GM21447 (cell line): ENCODE measurements around the gene SLC6A12.

Experiments used
- ATAC-seq: cut with Tn5 transposase; IDR thresholded peaks from one replicate; pipeline ENCODE4 v1.9.1; 2021; ENCODE audit not compliant: unreplicated experiment

Gene SLC6A12

DNA sequence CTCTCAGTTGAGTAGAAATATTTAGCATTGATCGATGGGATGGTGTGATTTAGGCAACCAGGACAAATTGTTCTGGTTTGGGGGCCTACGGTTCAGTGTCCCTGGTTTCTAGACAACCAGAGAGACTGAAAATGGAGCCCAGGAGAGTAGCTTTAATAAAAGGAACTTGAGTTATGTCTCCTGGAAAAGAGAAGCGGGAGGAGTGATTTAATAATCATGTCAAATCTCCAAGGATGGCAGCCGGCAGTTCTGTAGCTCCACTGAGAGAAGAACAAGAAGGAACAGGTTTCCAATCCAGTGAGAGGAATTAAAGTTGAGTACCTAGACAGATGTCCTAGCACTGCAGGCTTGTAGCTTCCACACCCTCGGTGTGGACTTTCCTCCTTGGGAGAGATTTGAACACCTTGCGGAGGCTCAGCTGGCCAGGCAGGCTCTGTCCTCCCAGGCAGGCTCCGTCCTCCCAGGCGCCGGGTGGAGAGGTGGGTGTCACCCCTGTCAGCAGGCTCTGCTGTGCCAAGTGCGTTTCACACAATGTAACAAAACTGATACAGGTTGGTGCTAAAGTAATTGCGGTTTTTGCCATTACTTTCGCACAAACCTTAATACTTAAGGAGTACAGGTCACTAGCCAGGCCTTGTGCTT lies 45.9 kb downstream of the SLC6A12 start:
- no peak for ATAC-seq

DNA sequence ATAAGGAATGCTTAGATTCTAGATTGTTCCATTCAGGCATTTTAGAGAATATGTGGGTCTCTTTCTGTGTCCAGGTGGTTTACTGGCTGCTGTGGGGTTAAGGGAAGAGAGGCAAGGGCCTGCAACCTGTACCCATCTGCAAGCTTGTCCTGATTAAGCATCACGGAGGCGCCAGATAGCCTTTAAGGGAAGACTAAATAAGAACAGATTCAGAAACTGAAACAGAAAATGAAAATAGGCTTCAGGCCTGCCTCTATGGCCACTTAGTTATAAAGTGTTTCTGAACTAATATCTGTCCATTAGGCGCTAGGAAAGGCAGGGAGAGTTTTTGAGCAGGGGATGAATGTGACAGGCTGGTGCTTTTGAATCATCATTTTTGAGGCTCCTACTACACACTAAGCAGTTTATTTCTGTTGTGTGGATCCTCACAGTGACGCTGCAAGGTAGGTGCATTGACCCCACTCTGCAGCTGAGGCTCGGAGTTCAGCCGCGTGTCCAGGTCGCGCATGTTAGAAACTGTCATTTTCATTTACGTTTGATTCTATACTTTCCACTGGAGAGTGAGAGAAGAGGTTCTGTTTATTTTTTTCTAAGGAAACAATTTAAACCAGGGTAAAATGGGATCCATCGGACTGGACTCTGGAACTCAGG lies 47.4 kb downstream of the SLC6A12 start:
- no peak for ATAC-seq

DNA sequence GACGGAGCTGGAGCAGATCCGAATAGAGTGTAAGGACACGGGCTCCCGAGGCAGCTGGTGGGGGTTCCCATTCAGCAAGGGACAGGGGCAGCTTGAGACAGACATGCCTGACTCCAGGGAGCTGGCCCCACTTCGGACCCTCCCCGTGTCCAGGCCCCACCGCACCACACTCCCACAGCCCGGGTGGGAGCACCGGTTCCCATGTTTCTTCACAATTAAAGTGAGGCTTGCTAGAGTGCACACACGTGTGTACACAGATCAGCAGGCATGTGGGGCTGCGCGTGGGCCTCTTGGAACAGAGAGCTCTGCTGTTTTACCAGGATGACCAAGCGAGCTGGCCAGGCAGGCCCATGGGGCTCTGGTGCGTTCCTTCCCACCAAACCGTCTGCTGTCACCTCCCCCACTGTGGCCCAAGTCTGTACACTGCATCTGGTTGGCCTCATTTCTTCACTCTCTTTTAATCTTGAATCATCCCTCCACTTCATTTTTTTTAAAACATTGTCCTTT lies 48.0 kb downstream of the SLC6A12 start:
- no peak for ATAC-seq

DNA sequence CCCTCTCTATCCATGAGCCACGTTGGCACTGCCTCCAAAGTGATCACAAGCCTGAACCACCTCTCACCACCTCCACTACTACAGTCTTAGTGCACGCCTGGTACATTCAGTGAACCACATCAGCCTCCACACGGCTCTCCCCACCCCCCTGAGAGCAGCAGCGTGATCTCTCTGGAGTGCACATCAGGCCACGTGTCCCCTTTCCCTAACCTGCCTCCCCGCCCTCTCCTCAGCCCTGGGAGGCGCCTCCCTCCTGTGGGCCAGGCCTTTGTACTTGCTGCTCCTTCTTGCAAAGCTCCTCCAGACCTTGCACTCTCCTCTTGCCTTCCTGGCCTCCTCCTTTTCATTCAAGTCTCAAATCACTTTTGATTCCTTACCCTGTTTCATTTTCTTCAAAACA lies 49.8 kb downstream of the SLC6A12 start:
- no peak for ATAC-seq

DNA sequence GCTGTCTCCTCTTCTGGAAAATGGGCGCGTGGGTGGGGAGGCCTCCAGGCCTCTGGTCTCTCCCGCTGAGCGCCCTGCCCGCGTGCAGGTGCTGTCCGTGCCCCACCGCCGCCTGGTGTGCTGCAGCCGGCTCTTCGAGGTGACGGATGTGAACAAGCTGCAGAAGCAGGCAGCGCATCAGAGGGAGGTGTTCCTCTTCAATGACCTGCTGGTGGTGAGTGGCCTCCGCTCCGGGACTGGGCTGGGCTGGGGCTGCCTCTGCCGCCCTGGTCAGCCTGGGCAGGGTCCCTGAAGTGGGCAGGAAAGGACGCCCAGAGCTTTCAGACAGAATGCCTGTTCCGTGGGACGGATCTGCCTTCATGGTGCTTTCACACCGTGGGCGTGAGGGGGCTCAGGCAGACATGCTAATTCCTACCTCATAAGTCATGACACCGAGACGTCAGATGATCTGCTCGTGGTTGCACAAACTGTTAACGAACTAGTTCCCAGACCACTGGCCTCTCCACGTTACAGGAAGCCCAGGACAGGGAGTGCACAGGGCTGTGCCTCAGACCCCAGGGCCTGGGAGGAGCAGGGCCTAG lies 50.5 kb downstream of the SLC6A12 start:
- no peak for ATAC-seq

DNA sequence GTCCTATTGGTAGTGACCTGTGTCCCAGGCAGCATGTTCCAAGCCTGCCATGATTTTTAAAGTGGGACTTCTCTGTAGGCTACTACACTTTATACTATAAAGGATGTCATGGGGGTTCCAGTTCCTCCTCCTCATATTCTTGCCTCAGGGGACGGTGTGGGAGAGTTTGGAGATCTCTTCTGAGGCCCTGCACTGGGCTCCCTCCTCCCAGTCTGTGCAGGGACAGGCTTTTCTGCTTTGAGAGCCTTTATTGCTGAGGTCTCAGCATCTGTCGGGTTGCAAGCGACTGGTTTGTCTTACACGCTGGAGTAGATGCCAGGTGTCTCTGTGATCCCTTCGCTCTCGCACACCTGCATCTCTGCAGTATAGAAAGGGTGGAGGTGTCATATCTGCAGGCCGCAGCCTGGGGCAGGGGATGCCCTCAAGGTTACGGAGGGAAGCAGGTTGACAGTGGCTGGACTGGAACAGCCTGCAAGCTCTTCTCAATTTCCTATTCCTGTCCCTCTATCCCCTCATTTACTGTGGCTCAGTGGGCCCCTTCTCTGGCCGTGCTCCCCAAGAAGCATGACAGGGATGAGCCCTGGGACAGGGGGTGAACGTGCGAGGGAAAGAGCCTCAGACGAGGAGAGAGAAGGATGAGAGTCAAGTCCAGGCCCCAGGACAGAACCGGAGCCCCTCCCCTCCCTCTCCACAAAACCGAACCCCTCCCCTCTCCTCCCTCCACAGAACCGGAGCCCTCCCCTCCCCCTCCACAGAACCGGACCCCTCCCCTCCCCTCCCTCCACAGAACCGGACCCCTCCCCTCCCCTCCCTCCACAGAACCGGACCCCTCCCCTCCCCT lies 51.3 kb downstream of the SLC6A12 start:
- no peak for ATAC-seq

DNA sequence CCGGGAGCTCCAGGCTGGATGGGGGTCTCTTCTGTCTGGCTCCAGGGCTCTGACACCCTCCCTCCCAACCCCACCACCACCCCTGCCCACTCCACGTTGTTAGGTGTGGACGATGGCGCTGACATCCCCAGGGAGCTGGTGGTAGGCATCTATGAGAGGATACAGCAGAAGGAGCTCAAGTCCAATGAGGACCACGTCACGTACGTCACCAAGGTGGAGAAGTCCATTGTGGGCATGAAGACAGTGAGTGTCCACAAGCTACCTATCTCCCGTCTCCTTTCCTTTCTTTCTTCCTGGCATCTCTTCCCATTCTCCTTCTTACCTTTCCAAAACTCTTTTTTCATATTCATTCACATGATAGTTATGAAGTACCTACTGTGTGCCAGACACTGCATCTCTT lies 52.1 kb downstream of the SLC6A12 start:
- ATAC-seq = no peak

DNA sequence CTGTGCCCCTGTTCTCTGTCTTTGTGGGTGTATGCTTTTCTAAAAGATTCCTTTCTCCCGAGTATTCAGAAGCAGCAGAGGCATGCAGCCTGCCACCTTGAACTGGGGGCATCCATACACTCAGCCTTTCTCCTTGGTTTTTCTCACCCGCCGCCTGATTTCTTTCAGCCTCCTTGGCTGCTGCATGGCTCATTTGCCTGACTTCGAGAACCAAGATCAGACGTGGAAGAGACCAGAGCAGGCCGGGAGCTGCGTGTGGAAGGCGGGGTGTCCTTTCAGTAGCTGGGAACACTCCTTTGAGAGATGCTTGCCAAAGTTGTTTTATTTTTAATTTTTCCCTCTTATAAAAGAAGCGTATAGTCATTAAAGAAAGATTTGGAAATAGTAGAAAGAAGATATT lies 53.1 kb downstream of the SLC6A12 start:
- no peak for ATAC-seq

DNA sequence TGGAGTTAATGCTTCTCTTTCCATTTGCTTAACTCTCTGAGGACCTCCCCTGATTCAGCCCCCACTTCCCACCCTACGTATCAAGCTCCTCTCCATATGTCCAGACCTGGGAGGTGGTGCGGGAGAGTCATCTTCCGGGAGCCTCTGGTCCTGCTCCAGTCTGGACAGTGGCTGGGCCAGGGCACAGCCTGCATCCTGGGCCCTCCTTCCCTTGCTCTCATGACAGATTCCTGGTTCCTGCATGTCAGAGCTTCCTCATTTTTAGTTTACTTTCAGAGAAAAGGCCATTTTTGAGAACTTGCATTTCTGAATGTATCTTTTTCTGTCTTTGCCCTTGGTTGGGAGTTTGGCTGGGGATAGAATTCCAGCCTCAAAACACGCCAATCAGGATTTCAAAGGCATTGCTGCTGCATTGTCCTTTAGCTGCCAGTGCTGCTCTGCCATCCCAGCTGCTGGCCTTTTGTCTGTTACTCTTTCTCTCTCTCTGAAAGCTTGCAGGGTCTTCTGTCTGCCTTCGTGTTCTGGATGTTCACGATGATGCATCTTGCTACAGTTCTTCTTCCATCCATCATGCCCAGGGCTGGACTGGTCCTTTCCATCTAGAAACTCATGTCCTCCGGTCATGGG lies 54.7 kb downstream of the SLC6A12 start:
- ATAC-seq = no peak

DNA sequence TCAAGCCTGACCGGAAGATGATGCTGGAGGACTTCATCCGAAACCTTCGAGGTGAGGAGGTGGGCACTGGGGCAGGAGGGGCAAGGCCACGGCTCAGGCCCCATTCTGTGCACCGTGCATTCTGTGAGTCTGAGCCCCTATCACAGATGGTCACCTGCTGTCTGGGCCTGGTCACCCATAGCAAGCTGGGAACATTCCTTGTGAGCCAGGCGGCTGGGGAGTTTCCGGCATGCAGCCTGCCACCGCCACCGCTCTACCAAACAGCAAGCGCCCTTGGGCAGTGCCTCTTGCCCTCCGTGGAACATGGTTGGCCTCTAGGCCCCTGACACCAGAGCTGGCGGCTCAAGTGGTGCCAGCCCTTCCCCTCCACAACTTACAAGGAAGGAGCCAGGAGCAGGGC lies 56.3 kb downstream of the SLC6A12 start:
- no peak for ATAC-seq

DNA sequence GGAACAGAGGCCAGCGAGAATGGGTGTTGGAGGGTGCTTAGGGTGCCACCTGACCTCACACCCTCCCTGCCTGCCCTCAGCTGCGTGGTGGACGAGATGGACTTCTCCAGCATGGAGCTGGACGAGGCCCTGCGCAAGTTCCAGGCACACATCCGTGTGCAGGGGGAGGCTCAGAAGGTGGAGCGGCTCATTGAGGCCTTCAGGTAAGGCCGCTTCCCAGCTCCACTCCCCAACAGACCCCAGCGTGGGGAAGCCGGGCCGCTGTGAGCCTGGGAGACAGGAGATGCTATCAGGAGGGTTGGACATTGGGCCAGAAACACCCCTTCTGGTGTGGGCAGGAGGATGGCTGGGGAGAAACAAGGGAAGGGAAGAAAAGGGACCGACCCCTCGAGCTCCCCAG lies 57.0 kb downstream of the SLC6A12 start:
- no peak for ATAC-seq

DNA sequence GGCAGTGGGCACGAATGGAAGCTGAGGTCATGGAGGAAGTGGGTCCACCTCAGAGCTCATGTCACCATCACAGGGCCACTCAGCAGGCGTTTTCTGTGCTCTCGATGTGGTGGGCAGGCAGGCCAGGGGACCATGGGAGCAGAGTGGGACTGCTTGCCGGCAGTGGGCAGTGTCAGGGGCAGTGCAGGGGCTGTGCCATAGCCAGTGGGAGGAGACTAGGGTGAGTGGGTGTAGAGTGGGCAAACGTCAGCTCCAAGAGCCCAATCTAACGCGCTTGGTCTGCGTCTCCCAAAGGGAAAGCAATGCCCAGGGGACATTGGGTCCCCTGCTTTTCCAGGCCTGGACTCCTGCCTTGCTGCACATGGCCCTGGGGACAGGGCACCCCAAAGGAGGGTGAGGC lies 58.3 kb downstream of the SLC6A12 start:
- no peak for ATAC-seq

DNA sequence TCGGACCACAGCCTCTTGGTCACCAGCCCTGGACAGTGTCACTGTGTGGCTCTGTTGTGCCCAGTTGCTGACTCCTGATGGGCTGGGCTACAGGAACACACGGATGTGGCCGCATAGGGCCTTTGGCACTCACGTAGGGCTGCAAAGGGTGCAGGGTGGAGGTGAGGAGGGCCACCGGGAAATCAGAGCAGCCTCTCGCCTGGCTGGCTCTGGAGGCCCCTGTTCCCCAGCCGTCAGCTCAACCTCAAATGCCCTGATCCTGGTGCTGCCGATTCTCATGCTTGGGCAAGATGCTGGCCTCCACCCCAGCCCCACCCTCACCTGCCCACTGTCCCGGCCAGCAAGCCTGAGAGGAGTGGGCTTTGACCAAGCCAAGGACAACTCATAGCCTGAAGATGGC lies 59.0 kb downstream of the SLC6A12 start:
- ATAC-seq = no peak

DNA sequence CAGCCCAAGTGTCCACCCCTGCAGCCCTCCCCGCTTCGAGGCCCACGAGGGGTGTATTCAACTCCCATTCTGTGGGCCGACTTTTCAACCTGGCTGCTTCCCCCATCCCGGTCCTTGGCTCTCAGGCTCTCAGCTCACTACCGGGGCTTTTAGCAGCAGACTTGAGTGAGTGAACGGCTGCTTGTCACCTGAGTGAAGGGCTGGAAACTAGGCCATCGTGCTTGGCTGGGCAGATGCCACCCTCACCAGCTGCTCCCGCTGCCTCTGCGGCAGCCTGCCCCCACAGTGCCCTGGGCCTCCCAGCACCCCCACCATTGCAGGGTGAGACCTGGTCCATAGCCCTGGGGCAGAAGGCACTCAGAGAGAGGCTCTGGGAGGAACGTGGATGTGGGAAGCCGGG lies 59.9 kb downstream of the SLC6A12 start:
- ATAC-seq = no peak

DNA sequence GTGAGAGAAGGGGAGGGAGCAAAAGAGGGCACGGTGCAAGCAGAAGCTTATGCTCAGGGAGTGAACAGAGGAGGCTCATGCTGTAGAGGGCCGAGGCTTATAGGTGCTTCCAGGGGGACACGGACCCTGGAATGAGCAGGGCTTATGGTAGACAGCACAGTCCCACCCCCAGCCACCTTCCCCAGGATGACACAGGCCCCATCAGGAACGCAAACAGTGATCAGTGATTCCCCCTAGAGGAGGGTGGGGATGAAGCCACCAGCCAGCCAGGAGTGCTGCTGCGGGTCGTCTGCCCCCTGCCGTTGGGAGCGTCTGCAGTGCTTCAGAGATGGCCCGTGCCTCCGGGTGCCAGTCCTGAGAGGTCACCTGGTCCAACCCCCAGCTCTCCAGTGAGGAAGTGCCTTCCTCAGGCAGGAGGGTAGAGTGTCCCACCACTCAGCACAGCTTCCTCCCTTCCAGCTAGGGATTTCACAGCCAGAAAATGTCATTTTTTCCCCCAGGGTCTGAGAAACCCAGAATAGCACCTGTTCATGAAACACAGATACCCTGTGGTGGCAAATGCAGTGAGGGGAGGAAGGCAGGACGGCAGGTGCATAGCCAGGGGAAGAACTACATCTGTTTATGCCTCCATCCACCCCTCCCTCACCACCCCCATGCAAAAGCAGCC lies 60.7 kb downstream of the SLC6A12 start:
- no peak for ATAC-seq

DNA sequence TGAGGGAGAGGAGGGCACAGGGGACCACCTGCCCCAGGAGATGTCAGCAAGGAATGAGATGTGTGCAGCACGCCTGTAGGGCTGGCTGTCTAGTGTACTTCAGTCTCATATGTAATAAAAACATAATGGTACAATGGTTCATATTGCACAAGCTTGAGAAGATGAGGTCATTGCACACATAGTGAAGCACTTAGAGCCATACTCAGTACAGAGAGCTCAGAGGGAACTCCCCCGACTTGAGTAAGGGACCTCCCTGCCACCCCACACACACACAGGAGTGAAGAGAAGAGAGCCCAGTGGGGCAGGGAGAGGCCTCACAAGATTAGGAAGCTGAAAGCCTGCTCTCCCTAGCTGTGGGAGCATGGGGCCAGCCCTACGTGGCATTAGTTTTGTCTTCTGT lies 61.5 kb downstream of the SLC6A12 start:
- ATAC-seq = no peak

DNA sequence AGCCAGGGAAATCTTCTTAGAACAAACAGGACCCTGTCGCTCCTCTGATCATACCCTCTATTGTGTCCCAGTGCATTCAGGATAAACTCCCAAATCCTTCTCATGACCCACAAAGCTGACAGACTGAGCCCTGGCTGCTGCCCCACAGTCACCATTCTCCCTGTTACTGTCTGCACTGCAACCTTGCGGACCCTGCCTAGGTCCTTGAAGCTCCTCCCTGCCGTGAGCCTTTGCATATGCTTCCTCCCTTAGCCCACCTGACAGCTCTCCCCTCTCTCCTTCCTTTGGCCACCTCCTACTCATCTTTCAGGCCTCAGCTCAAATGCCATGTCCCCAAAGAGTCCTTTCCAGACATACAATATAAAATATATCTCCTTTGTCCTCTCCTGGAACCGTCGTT lies 62.4 kb downstream of the SLC6A12 start:
- no peak for ATAC-seq

DNA sequence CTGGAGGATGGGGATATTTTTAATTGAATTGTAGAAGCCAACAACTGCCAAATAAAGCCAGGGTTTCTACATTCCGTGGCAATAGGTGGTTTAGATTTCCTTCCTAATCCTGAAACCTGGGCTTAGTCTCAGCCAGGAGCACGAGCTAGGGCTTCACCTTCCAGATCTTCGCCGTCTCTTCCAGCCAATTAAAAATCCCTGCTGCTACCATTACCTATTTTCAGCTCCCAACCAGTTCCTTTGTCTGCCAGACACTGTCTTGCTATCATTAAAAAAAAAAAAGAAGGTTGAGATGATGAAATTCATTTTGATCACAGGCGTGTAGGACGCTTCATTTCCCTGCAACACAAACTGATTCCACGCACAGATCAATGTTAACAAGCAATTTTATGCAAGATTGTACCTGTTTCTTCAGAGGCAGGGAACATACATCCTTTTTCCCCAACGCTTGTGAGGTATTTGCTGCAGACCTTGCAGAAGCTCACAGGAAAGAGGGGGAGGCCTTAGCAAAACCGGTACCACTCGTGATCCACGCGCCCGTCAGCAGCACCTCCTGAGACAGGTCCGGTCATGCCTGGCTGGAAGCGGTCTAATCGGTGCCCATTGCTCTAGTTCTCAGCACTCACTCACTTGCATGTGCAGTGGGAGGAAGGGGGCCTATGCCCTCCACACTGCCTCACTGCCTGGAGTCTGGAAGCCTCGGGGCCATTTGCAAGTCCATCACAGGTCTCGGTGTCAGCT lies 65.1 kb downstream of the SLC6A12 start:
- no peak for ATAC-seq

DNA sequence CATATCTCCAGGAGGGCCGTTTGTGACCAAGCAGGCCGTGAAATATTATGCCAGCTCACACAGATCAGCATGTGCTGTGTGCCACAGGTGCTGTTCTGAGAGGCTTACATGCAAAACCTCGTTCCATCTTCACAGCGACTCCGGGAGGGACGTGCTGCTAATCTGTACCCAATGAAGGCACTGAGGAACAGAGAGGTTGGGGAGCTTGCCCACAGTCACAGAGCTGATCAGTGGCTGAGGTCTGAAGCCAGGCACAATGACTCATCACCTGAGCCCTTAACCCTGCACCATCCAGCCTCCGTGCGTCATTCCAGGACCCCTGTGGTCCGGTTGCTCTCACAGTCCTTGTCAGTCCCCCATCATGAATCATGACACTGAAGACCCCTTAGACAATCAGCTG lies 66.7 kb downstream of the SLC6A12 start:
- ATAC-seq = no peak

DNA sequence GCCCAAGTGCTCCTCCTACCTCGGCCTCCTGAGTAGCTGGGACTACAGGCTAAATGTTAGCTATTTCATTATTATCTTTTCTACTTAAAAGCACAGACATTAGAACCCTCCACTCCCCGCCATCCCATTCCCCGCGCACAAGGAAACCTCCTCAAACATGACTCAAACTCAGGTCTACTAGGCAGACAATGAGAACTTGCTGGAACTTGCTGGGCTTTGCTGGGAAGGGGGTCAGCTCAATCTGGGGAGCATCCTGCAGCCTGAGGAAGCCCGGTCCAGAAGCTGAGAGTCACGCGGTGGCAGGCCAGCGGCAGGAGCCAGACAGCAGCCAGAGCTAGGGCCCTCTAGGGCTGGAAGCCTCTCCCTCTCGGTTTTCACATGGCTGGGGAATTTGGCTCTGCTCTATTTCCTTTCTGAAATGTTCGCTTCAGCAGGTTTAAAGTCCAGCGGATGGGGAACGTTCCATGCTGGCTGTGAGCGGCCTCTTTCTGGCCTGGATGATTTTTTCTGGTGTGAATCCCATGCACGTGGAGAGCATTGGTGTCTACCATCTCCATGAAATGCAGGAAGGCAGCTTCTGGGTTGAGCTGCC lies 68.5 kb downstream of the SLC6A12 start:
- no peak for ATAC-seq
